ENCODE data around the gene ISG15.
"Not testable (repeated sequence)": the region's sequence is repeated elsewhere in the genome, so short reads cannot be mapped to it uniquely, and the experiment has no call there.

GRCh38 chr1:1010131-1010530, 3.2 kb upstream of the ISG15 start:
- TF ChIP-seq POLR2AphosphoS5 (IDR thresholded peaks at IDR 0.05; ENCODE audit: borderline replicate concordance, low read depth, low read length); EZH2 (IDR thresholded peaks at IDR 0.05): not testable (repeated sequence)
